Keratinocyte (primary cell): ENCODE measurements around the gene VEGFA. TPM values are rescaled to one million over a fixed set of nuclear protein-coding genes. Genes with fewer than 3 reads are reported as not detected.

Source experiments
- DNase-seq: peaks from one replicate; pipeline ENCODE4 v3.0.0-alpha.2; 2011; ENCODE audit warnings: low read depth, missing footprints, low spot score
- FAIRE-seq: peaks from 2 replicates; lab custom pipeline; 2011; peaks lifted over from hg19 to GRCh38; lab: Jason Lieb, UNC
- H2AFZ ChIP-seq: 2 replicates; pipeline ENCODE4 v1.6.0; 2012; ENCODE audit warnings: low read length, control low read depth, inconsistent platforms; ENCODE audit not compliant: control insufficient read depth
- H3K27ac ChIP-seq: 2 replicates; pipeline ENCODE4 v1.5.1; 2011; ENCODE audit warnings: low read length; ENCODE audit not compliant: control insufficient read depth, insufficient read depth
- H3K27me3 ChIP-seq: 3 replicates; pipeline ENCODE4 v1.6.0; 2011; ENCODE audit warnings: low read length; ENCODE audit not compliant: control insufficient read depth, insufficient read depth; ENCODE audit errors: extremely low read depth
- H3K36me3 ChIP-seq, 2 experiments: 2 replicates in 1 of 2; 3 replicates in 1 of 2; pipeline ENCODE4 v1.5.1; 2011; ENCODE audit warnings: low read length in 2 of 2, mild to moderate bottlenecking in 1 of 2; ENCODE audit not compliant: control insufficient read depth in 2 of 2, insufficient read depth in 2 of 2; ENCODE audit errors: extremely low read depth in 1 of 2
- H3K4me1 ChIP-seq: 3 replicates; pipeline ENCODE4 v1.5.1; 2011; ENCODE audit warnings: low read length; ENCODE audit not compliant: control insufficient read depth, insufficient read depth; ENCODE audit errors: extremely low read depth
- H3K4me2 ChIP-seq: 3 replicates; pipeline ENCODE4 v1.6.0; 2011; ENCODE audit warnings: low read depth, low read length; ENCODE audit not compliant: control insufficient read depth, insufficient read depth; ENCODE audit errors: extremely low read depth
- H3K4me3 ChIP-seq, 3 experiments: fragments of 200-600 bp in 1 of 3; sonication (generic) in 1 of 3; 2 replicates in 2 of 3; 3 replicates in 1 of 3; pipeline ENCODE4 v1.5.1; 2011 to 2016; ENCODE audit warnings: low read length in 3 of 3, mild to moderate bottlenecking in 3 of 3, control low read depth in 2 of 3, inconsistent platforms in 1 of 3, low read depth in 1 of 3, mixed read lengths in 1 of 3, mixed run types in 1 of 3, moderate library complexity in 1 of 3; ENCODE audit not compliant: control insufficient read depth in 2 of 3, insufficient read depth in 2 of 3; ENCODE audit errors: extremely low read depth in 1 of 3
- H3K79me2 ChIP-seq: 2 replicates; pipeline ENCODE4 v1.6.0; 2012; ENCODE audit warnings: low read length; ENCODE audit not compliant: control insufficient read depth, insufficient read depth
- H3K9ac ChIP-seq: 3 replicates; pipeline ENCODE4 v1.6.0; 2011; ENCODE audit warnings: low read length; ENCODE audit not compliant: control insufficient read depth, insufficient read depth; ENCODE audit errors: extremely low read depth
- H3K9me1 ChIP-seq: 3 replicates; pipeline ENCODE4 v1.6.0; 2011; ENCODE audit warnings: low read length; ENCODE audit not compliant: control insufficient read depth, insufficient read depth; ENCODE audit errors: extremely low read depth
- H3K9me3 ChIP-seq: 2 replicates; pipeline ENCODE4 v1.5.1; 2012; ENCODE audit warnings: low read depth, low read length; ENCODE audit not compliant: control insufficient read depth
- H4K20me1 ChIP-seq: 3 replicates; pipeline ENCODE4 v1.6.0; 2011; ENCODE audit warnings: low read length; ENCODE audit not compliant: control insufficient read depth, insufficient read depth; ENCODE audit errors: extremely low read depth
- EZH2 ChIP-seq: IDR thresholded peaks from one replicate; pipeline ENCODE4 v1.6.1; 2012; ENCODE audit warnings: inconsistent platforms, mild to moderate bottlenecking, low read length, moderate library complexity
- dilution Hi-C: fragments of 300-500 bp; cut with MboI; formaldehyde crosslinking; loops from one replicate; pipeline ENCODE4 v1.7.0; 2020; ENCODE audit warnings: low sequenced_read_pairs; ENCODE audit not compliant: extremely low pct_ligation_motif_present
- polyA plus RNA-seq, 5 experiments: library from polyadenylated mRNA; depleted of rRNA in 3 of 5; stranded (reverse) in 3 of 5; stranded (forward) in 1 of 5; unstranded in 1 of 5; fragments of >200 nt; gene quantifications; 1 replicate in 1 of 5; 2 replicates in 3 of 5; 3 replicates in 1 of 5; pipeline versions ENCODE4 v1.2.1 to v1.2.3, GENCODE V29; 2011 to 2012; ENCODE audit warnings: missing spikeins in 2 of 5, low read depth in 1 of 5, low replicate concordance in 1 of 5
- TF ChIP-seq, protein P1 (sequence below), 3 experiments: IDR thresholded peaks in 1 of 3; conservative IDR thresholded peaks in 1 of 3; optimal IDR thresholded peaks in 1 of 3; 2 replicates in 2 of 3; 3 replicates in 1 of 3; pipeline versions ENCODE3 to v1.5.1; 2011; ENCODE audit warnings: low read length in 3 of 3, mild to moderate bottlenecking in 3 of 3, moderate library complexity in 2 of 3, control low read depth in 1 of 3, inconsistent platforms in 1 of 3; ENCODE audit not compliant: insufficient read depth in 2 of 3; ENCODE audit errors: extremely low read depth in 1 of 3

Gene VEGFA
- polyA plus RNA-seq, 1 donor (not counting 4 experiments of a cell fraction or from before 2014, with no cell fraction given) = 149 TPM

- H3K9me3 ChIP-seq = no peaks in the 10 kb centered on the region
- FAIRE-seq (no peak), DNase-seq (no peak)
- no peaks in the 10 kb centered on the region for H3K36me3 ChIP-seq
- H3K27ac ChIP-seq = no peak overlapping the region
- no peak overlapping the region for H3K4me3 ChIP-seq
- H2AFZ ChIP-seq = no peak overlapping the region
- H4K20me1 ChIP-seq = no peaks in the 10 kb centered on the region
- TF ChIP-seq, protein P1, sequence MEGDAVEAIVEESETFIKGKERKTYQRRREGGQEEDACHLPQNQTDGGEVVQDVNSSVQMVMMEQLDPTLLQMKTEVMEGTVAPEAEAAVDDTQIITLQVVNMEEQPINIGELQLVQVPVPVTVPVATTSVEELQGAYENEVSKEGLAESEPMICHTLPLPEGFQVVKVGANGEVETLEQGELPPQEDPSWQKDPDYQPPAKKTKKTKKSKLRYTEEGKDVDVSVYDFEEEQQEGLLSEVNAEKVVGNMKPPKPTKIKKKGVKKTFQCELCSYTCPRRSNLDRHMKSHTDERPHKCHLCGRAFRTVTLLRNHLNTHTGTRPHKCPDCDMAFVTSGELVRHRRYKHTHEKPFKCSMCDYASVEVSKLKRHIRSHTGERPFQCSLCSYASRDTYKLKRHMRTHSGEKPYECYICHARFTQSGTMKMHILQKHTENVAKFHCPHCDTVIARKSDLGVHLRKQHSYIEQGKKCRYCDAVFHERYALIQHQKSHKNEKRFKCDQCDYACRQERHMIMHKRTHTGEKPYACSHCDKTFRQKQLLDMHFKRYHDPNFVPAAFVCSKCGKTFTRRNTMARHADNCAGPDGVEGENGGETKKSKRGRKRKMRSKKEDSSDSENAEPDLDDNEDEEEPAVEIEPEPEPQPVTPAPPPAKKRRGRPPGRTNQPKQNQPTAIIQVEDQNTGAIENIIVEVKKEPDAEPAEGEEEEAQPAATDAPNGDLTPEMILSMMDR (optimal IDR thresholded peaks at IDR 0.05 in 1 of 3, IDR thresholded peaks at IDR 0.05 in 1 of 3, conservative IDR thresholded peaks at IDR 0.05 in 1 of 3; ENCODE audit: extremely low read depth in 1 of 3, insufficient read depth in 2 of 3, low read length in 3 of 3) = no peak
- TF ChIP-seq EZH2 = no peak
- no peaks in the 10 kb centered on the region for H3K9me1 ChIP-seq
- H3K4me1 ChIP-seq = no peaks in the 10 kb centered on the region
- no peak overlapping the region for H3K9ac ChIP-seq
- dilution Hi-C loops = no loop called here
- no peak overlapping the region for H3K4me2 ChIP-seq
- peaks cover 26% of the 10 kb centered on the region for H3K27me3 ChIP-seq
- H3K79me2 ChIP-seq = no peaks in the 10 kb centered on the region
Measured at GRCh38 chr6:43825187-43826115, 55.4 kb downstream of the VEGFA start.

- H4K20me1 ChIP-seq = no peaks in the 10 kb centered on the region
- no peak overlapping the region for H3K4me2 ChIP-seq
- H3K79me2 ChIP-seq = no peaks in the 10 kb centered on the region
- dilution Hi-C loops = no loop called here
- H3K36me3 ChIP-seq = no peaks in the 10 kb centered on the region
- H3K4me3 ChIP-seq = no peak overlapping the region
- FAIRE-seq = no peak
- H3K9me3 ChIP-seq = no peaks in the 10 kb centered on the region
- TF ChIP-seq EZH2 = no peak
- TF ChIP-seq, protein P1 (optimal IDR thresholded peaks at IDR 0.05 in 1 of 3, IDR thresholded peaks at IDR 0.05 in 1 of 3, conservative IDR thresholded peaks at IDR 0.05 in 1 of 3; ENCODE audit: extremely low read depth in 1 of 3, insufficient read depth in 2 of 3, low read length in 3 of 3) = no peak
- peaks cover 36% of the 10 kb centered on the region for H3K27me3 ChIP-seq
- H3K9me1 ChIP-seq = no peaks in the 10 kb centered on the region
- no peak for DNase-seq
- no peak overlapping the region for H2AFZ ChIP-seq
- no peak overlapping the region for H3K27ac ChIP-seq
- no peak overlapping the region for H3K9ac ChIP-seq
- H3K4me1 ChIP-seq = peaks cover 5% of the 10 kb centered on the region
Measured at GRCh38 chr6:43826730-43827129, 56.7 kb downstream of the VEGFA start.
